Measurements from ENCODE around the gene RABGAP1L. TPM values are rescaled to one million over a fixed set of nuclear protein-coding genes. Genes with fewer than 3 reads are reported as not detected.
"Not testable (repeated sequence)": the region's sequence is repeated elsewhere in the genome, so short reads cannot be mapped to it uniquely, and the experiment has no call there.

RABGAP1L gene
- total RNA-seq, 1 donor from 2014 or later: 44.1 TPM

DNA sequence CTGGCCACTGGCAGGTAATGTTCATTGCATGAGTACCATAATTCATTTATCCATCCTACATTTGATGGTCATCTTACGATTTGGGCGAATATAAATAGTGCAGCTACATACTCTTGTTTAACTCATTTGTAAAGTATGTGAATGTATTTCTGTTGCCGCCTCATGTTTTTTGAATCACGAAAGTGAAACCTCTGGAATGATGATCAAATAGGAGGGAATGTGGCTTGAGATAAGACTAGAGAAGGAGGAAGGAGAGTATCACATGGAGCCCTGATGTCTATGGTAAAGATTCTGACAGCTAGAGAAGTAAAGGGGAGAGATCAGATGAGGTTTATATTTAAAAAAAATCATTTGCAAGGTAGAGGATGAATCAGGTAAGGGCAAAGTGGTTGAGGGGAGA is 855.9 kb downstream of the RABGAP1L start:
- TF ChIP-seq, protein P1, sequence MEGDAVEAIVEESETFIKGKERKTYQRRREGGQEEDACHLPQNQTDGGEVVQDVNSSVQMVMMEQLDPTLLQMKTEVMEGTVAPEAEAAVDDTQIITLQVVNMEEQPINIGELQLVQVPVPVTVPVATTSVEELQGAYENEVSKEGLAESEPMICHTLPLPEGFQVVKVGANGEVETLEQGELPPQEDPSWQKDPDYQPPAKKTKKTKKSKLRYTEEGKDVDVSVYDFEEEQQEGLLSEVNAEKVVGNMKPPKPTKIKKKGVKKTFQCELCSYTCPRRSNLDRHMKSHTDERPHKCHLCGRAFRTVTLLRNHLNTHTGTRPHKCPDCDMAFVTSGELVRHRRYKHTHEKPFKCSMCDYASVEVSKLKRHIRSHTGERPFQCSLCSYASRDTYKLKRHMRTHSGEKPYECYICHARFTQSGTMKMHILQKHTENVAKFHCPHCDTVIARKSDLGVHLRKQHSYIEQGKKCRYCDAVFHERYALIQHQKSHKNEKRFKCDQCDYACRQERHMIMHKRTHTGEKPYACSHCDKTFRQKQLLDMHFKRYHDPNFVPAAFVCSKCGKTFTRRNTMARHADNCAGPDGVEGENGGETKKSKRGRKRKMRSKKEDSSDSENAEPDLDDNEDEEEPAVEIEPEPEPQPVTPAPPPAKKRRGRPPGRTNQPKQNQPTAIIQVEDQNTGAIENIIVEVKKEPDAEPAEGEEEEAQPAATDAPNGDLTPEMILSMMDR (IDR thresholded peaks at IDR 0.05; ENCODE audit: partially characterized antibody, unreplicated experiment): no peak
- H3K36me3 Mint-ChIP-seq (ENCODE audit: unreplicated experiment): no peaks in the 10 kb centered on the region
- H3K27ac Mint-ChIP-seq (ENCODE audit: unreplicated experiment): no peak overlapping the region

DNA sequence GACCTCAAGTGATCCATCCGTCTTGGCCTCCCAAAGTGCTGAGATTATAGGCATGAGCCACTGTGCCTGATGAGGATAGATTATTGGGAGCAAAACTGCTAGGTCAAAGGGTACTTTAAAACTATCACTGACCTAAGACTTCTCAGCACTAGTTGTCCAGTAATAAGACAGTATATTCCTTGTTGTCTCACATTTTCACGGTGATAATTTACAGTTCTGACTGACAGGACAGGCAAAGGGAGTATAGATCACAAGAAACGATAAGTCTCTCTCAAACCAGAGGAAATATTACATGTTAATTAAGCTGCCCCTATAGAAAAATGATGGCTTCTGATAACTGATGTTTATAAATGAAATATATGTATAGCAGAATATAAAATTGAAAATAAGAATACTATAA is 860.2 kb downstream of the RABGAP1L start:
- Mint-ChIP-seq H3K36me3 (ENCODE audit: unreplicated experiment) (no peaks in the 10 kb centered on the region), H3K27ac (ENCODE audit: unreplicated experiment) (no peak overlapping the region), H3K27me3 (ENCODE audit: unreplicated experiment) (peaks cover 4% of the 10 kb centered on the region), H3K4me3 (ENCODE audit: unreplicated experiment) (no peak overlapping the region), H3K9me3 (ENCODE audit: unreplicated experiment) (peaks cover 2% of the 10 kb centered on the region), H3K4me1 (ENCODE audit: low read depth, unreplicated experiment) (no peaks in the 10 kb centered on the region)
- TF ChIP-seq, protein P1 (IDR thresholded peaks at IDR 0.05; ENCODE audit: partially characterized antibody, unreplicated experiment): no peak
- DNase-seq: no peak

More for the DNA sequence above, 855.9 kb downstream of the RABGAP1L start:
- H3K27me3 Mint-ChIP-seq (ENCODE audit: unreplicated experiment): no peaks in the 10 kb centered on the region
- no peak overlapping the region for H3K4me3 Mint-ChIP-seq (ENCODE audit: unreplicated experiment)
- no peak for DNase-seq
- peaks cover 4% of the 10 kb centered on the region for H3K4me1 Mint-ChIP-seq (ENCODE audit: low read depth, unreplicated experiment)
- H3K9me3 Mint-ChIP-seq (ENCODE audit: unreplicated experiment): no peaks in the 10 kb centered on the region

DNA sequence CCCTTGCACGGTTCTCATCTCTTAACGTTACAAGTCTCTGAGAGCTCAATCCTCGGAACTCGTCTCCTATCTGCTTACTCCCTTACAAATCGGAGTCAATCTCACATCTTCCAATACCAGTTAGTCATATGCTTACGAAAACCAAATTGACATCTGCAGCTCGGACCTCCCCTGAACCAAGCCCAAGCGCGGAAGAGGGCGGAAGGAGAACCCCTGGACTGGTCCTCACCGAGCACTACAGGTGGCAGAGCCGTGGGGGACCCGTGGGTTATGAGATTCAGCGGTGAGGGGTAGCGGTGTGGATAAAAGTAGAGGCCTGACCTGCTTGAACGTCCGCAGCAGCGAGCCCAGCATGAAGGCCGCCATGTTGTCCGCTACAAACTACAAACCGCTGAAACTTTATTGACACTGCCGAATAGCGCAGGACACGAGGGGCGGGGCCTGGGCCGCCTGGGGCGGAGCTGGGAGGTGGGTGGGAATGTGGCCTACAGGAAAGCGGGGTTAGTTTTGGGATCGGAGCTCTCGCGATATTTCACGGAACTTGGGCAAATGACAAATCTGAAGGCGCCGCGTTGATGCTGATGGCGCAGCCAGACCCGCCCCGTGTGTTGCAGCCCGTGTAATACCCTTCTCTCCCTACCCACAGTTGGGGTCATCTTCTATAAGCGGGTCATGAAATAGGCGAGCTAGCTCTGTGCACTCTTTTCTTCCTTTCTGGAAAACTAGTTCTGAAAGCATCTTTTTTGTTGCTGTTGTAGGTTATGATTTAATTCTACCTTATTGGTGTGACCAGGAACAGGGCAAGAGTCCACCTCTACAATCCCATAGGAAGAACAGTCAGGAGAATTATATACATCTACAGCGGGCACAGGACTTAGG is 864.0 kb downstream of the RABGAP1L start, which contains the start of gene MRPS14:
Gene MRPS14, minus strand, starts transcription at position 383 of the 879 bp plus-strand sequence. Its CDS starts 17 bp downstream, at position 366.
- Mint-ChIP-seq H3K9me3 (ENCODE audit: unreplicated experiment) (peaks cover 2% of the 10 kb centered on the region), H3K27ac (ENCODE audit: unreplicated experiment) (peak within 1 kb of the TSS; percentile 93), H3K27me3 (ENCODE audit: unreplicated experiment) (peaks cover 4% of the 10 kb centered on the region), H3K36me3 (ENCODE audit: unreplicated experiment) (no peaks in the 10 kb centered on the region), H3K4me3 (ENCODE audit: unreplicated experiment) (peak within 1 kb of the TSS; percentile 98), H3K4me1 (ENCODE audit: low read depth, unreplicated experiment) (no peaks in the 10 kb centered on the region)
- TF ChIP-seq, protein P1 (IDR thresholded peaks at IDR 0.05; ENCODE audit: partially characterized antibody, unreplicated experiment): no peak
- DNase-seq: peak; percentile 99

DNA sequence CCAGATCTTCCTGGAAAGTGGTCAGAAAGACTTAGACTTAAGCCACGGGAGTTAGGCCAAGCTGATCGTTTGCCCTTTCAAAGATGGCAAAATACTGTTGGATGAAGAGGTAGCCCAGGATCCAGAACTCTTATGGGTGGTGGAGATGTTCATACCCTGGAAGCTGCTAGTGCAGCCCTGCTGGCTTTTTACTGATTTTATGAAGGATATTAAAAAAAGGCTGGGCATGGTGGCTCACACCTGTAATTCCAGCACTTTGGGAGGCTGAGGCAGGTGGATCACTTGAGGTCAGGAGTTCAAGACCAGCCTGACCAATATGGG is 864.6 kb downstream of the RABGAP1L start:
- not testable (repeated sequence) for H3K36me3 Mint-ChIP-seq (ENCODE audit: unreplicated experiment); H3K4me1 Mint-ChIP-seq (ENCODE audit: low read depth, unreplicated experiment)
- H3K4me3 Mint-ChIP-seq (ENCODE audit: unreplicated experiment): peak overlapping the region; percentile 98

DNA sequence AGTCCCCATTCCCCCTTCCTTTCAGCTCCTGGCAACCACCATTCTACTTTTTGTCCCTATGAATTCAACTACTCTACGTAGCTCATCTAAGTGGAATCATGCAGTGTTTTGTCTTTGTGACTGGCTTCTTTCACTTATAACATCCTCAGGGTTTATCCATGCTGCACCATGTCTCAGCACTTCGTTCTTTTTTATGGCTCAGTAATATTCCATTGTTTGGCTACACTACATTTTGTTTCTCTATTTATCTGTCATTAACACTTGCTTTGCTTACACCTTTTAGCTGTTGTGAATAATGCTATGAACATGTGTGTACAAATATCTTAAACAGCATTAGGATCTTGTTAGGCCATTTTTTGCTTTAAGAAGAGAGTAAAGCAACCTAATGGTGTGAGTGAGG is 865.5 kb downstream of the RABGAP1L start:
- Mint-ChIP-seq H3K9me3 (ENCODE audit: unreplicated experiment) (peaks cover 3% of the 10 kb centered on the region), H3K27ac (ENCODE audit: unreplicated experiment) (no peak overlapping the region), H3K4me3 (ENCODE audit: unreplicated experiment) (no peak overlapping the region), H3K27me3 (ENCODE audit: unreplicated experiment) (peaks cover 4% of the 10 kb centered on the region), H3K4me1 (ENCODE audit: low read depth, unreplicated experiment) (peaks cover 2% of the 10 kb centered on the region), H3K36me3 (ENCODE audit: unreplicated experiment) (no peaks in the 10 kb centered on the region)
- no peak for DNase-seq
- TF ChIP-seq, protein P1 (IDR thresholded peaks at IDR 0.05; ENCODE audit: partially characterized antibody, unreplicated experiment): no peak

More for the DNA sequence above, 864.6 kb downstream of the RABGAP1L start:
- not testable (repeated sequence) for H3K9me3 Mint-ChIP-seq (ENCODE audit: unreplicated experiment); DNase-seq; H3K27me3 Mint-ChIP-seq (ENCODE audit: unreplicated experiment)
- peak overlapping the region; percentile 93 for H3K27ac Mint-ChIP-seq (ENCODE audit: unreplicated experiment)

Measured in glutamatergic neuron (in vitro differentiated cells).